HFF-Myc (cell line): ENCODE data around the gene PHIP.

Source experiments
- DNase-seq: peaks from one replicate; pipeline ENCODE4 v3.0.0-alpha.2; 2011; ENCODE audit warnings: low read depth; ENCODE audit errors: extremely low read depth
- H3K4me3 ChIP-seq: replicated peaks from 2 replicates; pipeline ENCODE4 v1.5.1; 2011; ENCODE audit warnings: low read depth, mild to moderate bottlenecking, control low read depth, low read length
- TF ChIP-seq, protein P1 (sequence below): IDR thresholded peaks from 2 replicates; pipeline ENCODE4 v1.5.1; 2012; ENCODE audit warnings: mild to moderate bottlenecking, low read depth, low read length, control low read depth; ENCODE audit errors: missing control alignments

The PHIP gene

DNA sequence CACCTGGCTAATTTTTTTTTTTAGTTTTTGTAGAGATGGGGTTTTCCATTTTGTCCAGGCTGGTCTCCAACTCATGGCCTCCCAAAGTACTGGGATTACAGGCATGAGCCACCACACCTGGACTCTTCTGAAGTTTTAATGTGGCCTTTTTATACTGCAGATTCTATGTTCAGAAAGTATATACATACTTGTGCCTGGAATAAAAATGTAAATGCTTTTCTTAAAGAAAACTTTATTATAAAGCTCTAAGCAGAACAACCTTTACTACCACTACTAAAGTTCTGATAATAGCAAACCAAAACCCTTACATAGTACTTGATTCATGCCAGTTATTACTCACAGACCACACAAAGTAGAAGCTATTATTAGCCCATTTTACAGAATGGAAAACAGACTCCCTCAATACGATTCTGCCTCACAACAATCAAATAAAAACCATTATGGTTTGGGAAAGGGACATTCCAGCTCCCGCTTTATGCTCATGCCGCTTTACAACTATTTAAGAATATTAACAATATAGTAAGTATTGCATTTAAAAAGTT lies 5.3 kb downstream of the PHIP start:
- TF ChIP-seq, protein P1, sequence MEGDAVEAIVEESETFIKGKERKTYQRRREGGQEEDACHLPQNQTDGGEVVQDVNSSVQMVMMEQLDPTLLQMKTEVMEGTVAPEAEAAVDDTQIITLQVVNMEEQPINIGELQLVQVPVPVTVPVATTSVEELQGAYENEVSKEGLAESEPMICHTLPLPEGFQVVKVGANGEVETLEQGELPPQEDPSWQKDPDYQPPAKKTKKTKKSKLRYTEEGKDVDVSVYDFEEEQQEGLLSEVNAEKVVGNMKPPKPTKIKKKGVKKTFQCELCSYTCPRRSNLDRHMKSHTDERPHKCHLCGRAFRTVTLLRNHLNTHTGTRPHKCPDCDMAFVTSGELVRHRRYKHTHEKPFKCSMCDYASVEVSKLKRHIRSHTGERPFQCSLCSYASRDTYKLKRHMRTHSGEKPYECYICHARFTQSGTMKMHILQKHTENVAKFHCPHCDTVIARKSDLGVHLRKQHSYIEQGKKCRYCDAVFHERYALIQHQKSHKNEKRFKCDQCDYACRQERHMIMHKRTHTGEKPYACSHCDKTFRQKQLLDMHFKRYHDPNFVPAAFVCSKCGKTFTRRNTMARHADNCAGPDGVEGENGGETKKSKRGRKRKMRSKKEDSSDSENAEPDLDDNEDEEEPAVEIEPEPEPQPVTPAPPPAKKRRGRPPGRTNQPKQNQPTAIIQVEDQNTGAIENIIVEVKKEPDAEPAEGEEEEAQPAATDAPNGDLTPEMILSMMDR: no peak
- DNase-seq: no peak
- H3K4me3 ChIP-seq: no peak overlapping the region

DNA sequence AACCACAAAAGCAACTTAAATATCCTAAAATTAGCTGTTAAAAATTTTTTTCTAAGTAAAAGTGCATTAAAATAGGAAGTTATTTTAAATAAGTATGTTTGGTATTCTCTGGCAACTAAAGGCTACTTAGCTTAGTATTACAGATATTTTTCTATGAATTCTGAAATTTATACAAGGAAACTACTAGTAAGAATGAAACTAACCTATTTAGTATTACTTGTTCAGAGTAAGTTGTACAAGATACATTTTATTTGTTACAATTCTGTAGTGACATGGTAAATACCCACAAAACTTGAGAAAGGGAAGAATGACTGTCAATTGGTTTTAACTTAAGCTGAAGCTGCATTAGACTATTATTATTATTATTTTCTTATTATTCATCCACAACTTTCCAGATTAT lies 6.5 kb downstream of the PHIP start:
- no peak overlapping the region for H3K4me3 ChIP-seq
- TF ChIP-seq, protein P1: no peak
- DNase-seq: no peak

DNA sequence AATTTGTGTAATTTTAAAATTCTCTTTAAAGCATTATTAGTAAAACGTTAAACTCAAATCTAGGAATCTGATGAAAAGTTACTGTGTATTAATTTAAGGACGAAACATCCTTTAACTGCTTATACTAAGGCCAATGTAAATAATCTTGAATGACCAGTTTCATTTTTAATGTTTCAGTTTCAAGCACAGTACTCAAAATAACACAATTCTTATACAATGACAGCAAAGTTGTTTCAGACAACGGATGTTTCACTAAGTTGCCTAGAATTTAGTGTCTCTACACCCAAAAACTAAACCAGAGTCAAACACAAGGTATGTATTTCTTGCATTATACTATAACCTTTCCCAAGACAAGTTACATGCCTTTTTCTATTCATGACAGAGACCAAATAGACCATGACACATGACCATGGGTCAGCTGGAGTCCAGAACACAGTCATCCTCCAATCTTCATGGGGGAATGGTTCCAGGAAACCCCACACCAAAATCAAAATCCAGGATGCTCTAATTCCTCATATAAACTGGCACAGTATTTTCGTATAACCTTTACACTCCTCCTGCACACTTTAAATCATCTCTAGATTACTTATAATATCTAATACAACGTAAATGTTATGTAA lies 7.7 kb downstream of the PHIP start:
- H3K4me3 ChIP-seq: no peak overlapping the region
- TF ChIP-seq, protein P1: no peak
- DNase-seq: no peak

DNA sequence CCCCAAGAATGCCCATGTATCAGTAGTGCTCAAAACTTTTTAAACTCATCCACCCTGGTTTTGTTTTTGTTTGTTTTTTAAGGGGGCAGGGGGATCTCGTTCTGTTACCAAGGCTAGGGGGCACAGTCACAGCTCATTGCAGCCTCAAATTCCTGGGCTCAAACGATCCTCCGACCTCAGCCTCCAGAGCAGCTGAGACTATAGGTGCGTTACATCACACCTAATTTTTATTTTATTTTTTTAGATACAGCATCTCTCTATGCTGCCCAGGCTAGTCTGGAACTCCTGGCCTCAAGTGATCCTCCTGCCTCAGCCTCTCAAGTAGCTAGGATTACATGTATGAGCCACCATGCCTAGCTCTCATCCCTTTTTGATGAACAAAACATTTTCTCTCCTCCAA lies 11.2 kb downstream of the PHIP start:
- TF ChIP-seq, protein P1: no peak
- DNase-seq: no peak

DNA sequence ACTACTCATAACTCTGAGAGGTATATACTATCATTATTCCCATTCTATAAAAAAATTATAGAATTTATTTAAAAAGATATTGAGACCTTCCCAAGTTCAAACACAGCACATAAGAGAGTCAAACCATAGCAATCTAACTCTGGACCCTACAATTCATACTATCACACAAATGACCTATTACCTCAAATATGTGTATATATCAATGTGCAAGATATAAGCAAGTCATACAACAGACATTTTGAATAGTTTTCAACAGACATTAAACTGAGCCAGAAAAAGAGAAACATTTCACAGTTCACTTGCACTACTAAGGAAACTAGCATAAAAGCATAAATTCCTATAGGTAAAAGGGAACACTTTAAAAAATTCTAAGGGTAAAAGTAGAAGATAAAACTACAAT lies 11.7 kb downstream of the PHIP start:
- DNase-seq: no peak
- TF ChIP-seq, protein P1: no peak
- H3K4me3 ChIP-seq: no peak overlapping the region

More for the DNA sequence above, 11.2 kb downstream of the PHIP start:
- H3K4me3 ChIP-seq: no peak overlapping the region

DNA sequence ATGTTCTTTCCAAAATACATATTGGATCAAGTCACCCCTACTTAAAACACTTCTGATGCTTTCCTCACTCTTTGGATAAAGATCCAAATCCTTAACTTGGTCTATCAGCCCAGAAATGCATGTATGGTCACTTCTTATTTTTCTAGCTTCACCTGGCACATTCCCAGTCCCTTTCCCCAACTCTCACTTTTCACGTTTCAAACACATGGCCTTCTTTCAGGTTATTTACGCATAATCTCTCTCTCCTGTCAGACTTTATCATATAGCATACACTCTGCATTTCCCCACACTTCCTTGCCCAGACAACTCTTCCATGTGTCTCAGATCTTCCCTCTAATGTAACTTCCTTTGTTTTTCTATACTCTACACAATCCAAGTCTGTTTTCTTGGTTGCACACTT lies 12.8 kb downstream of the PHIP start:
- TF ChIP-seq, protein P1: no peak
- no peak overlapping the region for H3K4me3 ChIP-seq

DNA sequence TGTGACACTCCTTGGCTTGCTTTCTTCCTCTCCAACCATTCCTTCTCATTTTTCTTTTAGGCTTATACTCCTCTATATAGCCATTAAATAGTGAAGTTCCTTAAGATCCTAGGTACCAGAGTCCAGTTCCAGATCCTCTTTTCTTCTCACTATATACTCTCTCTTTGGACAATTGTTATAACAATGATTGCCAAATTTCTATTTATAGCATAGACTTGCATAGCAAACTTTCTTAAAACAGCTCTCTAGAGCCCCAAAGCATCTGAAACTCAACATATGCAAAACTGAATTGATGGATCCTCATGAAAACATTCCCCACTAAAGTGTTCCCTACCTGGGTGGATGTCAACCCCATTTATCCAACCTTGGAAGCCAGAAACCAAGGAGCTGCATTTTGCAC lies 13.4 kb downstream of the PHIP start:
- DNase-seq: no peak
- TF ChIP-seq, protein P1: no peak
- no peak overlapping the region for H3K4me3 ChIP-seq

More for the DNA sequence above, 12.8 kb downstream of the PHIP start:
- DNase-seq: no peak
